GM21526 (cell line): ENCODE measurements around the gene EPHB4.
"Not testable (repeated sequence)": the region's sequence is repeated elsewhere in the genome, so short reads cannot be mapped to it uniquely, and the experiment has no call there.

Experiments
- ATAC-seq: cut with Tn5 transposase; IDR thresholded peaks from one replicate; pipeline ENCODE4 v1.9.1; 2021; ENCODE audit warnings: moderate library complexity; ENCODE audit not compliant: unreplicated experiment, low FRiP score

The EPHB4 gene

DNA sequence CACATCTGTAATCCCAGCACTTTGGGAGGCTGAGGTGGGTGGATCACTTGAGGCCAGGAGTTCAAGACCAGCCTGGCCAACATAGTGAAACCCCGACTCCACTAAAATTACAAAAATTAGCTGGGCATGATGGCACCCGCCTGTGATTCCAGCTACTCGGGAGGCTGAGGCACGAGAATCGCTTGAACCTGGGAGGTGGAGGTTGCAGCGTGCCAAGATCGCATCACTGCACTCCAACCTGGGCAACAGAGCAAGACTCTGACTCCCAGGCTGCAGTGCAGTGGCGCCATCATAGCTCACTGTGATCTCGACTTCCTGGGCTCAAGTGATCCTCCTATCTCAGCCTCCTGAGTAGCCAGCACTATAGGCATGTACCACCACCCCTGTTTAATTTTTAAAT lies 27.6 kb upstream of the EPHB4 start:
- not testable (repeated sequence) for ATAC-seq

DNA sequence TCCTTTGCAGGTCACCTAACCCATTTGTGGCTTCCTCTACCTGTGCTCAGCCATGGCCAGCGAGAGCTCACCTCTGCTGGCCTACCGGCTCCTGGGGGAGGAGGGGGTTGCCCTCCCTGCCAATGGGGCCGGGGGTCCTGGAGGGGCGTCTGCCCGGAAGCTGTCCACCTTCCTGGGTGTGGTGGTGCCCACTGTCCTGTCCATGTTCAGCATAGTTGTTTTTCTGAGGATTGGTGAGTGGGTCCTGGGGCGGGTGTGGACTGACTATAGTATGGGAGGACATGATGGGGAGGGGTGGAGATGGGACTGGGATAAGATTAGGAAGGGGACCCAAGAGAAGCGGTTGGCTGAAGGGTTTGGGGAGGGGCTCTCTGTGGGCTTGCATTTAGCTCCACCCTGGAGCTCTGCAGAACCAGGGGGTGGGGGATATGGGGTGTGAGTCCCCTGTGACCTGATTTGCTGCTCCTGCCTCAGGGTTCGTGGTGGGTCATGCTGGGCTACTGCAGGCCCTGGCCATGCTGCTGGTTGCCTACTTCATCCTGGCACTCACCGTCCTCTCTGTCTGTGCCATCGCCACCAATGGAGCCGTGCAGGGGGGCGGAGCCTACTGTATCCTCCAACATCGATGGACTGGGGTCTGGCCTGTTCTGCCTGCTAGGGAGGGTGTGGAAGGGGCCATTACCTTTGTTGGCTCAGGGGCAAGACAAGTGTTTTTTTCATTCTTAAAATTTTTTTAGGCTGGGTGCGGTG lies 27.0 kb upstream of the EPHB4 start:
- ATAC-seq, result no peak

DNA sequence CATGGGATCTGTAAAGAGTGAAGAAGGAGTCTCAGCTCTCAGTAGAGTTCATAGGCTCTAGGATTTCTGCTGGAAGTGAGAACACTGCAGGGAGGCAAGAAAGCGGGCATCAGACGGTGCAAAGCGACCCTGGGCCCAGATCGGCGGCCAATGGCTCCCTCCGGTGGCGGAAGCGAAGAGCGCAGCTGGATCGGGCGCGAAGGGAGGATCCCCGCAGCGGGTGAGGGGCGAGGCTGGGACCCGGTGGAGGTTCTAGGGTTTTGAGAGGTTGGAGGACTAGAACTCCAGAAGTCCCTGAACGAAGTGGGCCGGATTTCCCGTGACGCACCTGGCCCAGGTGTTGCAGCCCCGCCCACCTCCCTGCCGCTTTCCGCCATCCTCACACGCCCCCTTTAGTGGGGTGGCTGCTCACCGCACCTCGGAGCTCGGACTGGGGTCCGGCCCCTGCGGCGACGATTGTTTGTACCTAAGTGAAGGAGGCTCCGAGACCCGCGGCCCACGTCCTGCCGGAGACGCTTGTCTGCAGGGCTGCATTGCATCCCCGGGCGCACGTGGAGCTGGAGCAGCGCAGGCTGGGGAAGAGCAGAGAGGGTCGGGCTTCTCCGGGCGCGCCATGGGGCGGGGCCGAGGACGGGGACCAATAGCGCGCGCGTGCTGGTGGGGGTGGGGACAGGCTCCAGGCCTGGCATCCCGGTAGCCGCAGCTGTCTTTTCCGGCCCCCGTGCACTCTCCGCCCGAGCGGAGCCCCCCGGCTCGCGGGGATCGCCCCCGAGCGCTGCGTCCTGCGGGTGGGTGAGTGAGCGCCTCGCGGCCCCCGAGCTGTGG lies 24.9 kb upstream of the EPHB4 start, which contains the start of gene SLC12A9:
Gene SLC12A9 (plus strand): TSS at position 666 of the 825 bp plus-strand sequence. CDS start 1,485 bp downstream, outside the sequence.
- ATAC-seq, result peak; percentile 80

DNA sequence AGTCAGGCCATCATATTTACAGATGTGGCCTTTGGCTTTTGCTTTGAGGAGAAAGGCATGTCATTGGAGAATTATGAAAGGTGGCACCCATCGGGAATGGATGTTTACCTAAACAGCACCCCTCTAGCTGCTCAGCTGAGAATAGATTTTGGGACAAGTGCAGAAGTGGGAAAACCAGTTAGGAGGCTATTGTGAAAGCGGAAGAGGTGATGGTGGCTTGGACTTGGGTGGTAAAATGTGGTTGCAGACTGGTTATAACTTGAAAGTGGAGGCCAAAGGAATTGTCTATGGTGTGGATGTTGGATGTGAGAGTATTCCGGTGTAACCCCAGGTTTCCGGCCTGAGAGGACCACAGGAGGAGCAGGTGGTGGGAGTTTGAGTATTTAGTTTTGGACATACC lies 20.0 kb upstream of the EPHB4 start:
- ATAC-seq, result no peak

DNA sequence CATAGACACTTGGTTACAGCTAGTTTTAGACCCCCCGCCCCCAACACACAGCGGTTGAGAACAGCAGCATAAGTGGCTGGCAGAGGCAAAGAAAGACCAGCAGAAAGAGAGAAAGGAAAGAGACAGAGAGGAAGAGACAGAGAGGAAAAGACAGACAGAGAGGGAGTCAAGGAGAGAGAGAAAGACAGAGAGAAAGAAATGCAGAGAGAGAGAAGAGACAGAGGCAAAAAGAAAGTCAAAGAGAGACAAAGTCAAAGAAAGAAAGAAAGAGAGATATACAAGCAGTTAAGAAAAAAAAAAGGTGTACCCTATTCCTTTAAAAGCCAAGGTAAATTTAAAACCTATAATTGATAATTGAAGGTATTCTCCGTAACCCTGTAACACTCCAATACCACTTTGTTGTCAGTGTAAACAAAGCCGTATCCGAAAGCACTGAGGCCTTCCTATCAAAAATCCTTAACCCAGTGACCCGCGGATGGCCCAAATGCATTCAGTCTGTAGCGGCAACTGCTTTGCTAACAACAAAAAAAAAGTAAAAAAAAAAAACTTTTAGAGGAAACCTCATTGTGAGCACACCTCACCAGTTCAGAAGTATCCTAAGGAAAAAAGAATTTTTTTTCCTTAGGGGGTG lies 13.3 kb upstream of the EPHB4 start:
- no peak for ATAC-seq

DNA sequence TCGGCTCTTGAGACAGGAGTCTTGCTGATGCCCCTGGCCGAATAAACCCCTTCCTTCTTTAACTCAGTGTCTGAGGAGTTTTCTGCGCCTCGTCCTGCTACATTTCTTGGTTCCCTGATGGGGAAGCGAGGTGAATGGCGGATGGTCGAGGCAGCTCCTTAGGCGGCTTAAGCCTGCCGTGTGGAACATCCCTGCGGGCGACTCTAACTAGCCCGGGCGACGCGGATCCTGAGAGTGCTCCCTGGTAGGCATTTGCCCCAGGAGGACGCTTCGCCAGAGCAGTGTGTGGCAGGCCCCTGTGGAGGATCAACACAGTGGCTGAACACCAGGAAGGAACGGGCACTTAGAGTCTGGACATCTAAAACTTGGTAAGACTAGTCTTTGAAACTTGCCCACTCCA lies 12.0 kb upstream of the EPHB4 start:
- ATAC-seq, result no peak

DNA sequence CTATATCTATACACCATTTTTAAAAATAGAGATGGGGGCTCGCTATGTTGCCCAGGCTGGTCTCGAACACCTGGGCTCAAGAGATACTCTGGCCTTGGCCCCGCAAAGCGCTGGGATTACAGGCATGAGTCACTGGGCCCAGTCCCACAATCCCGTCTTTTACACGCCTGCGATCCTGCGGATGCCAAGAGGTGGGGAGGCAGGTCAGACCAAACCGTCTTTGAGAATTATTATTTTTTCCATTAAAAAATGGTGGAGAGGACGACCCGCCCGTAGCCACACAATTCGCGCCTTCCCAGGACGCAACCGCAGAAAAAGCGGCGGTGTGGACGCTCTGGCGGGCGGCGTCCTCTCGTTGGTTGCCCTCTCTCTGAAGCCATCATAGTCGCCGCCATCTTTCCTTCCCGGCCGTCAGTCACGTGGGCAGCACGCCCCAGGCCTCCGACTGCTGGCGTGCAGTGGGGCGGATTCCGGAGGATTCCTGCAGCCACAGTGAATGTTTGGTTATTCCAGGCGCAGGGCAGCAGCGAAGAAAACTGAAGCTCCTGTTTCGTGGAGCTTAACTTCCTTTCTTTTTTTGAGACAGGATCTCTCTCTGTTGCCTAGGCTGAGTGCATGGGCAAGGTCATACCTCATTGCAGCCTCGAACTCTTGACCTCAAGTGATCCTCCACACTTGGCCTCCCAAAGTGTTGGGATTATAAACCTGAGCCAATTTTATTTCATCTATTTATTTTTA lies 9.9 kb upstream of the EPHB4 start:
- ATAC-seq, result no peak

DNA sequence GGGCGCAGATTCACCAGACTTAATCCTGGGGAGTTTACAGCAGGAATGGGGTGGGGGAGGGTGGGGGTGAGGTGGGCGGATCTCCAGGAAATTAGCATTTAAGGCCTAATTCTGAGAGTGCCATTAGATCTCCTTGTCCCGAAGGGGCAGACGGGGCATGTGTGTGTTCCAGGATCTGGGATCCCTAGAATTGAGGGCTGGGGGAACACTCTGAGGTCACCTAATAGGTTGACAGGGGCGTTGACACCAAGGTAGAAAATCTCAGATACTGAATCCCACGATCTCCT lies 9.4 kb upstream of the EPHB4 start:
- no peak for ATAC-seq

DNA sequence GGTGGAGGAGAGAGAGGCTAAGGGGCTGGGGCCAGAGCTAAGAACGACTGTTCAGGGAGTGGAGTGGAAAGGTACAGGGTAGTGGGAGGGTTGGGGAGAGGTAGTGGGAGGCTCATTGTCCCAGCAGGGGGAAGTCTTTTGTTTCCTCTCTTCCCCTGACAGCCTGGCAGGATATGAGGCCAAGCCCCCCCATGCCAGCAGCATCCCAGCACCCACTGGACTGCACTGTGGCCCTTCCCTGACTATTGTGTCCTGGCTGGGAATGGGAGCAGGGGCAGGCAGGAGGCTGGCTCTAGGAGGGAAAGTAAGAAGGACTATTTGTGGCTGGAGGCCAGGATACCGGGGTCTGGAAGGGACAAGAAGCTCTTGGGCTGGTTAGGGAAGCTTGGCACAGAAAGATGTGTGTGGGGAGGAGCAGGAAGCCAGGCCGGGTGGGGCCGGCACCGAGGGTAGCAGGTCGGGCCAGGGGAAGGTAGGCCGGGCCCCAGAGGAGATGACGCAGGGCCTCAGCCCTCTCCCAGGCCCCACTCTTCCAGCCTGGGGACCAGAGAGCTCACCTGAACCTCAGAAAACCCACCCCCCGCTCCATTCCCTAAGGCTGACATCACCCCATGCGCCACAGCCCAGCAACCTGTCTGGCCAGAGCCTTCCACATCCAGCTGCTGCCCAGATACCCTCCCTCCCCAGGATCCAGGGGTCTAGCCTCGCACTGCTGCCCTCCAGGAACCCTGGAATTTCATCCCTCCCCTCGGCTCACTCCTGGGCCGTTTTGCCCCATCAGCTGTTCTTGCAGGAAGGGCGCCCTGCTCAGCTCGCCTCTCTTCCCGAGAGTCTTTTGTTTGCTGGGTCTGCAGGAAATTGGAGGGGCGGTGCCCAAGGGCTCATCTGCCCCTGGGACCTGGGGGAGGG lies 8.8 kb upstream of the EPHB4 start:
- ATAC-seq, result no peak

DNA sequence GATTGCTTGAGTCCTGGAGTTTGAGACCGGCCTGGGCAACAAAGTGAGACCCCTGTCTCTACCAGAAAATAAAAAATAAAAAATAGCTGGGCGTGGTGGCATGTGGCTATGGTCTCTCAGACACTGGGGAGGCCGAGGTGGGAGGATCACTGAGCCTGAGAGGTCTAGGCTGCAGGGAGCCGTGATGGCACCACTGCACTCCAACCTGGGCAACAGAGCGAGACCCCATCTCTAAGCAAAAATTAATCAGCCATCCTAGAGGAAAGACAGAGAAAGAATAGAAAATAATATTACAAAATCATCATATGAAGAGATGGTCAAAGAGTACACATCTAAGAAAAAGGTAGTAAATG lies 4.9 kb upstream of the EPHB4 start:
- no peak for ATAC-seq

DNA sequence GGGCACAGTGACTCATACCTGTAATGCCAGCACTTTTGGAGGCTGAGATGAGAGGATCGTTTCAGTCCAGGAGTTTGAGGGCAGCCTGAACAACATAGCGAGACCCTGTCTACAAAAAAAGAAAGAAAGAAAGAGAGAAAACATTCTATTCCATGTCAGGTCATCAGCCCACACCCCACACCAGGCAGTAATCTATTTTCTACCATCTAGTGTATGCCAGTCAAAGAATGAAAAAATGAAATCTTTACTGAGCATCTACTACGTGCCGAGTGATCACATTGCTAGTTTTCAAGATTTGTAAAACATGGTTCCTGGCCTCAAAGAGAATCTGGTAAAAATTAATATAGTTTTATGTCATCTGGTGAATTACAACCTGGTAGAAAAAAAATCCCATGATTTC lies 3.1 kb upstream of the EPHB4 start:
- no peak for ATAC-seq

DNA sequence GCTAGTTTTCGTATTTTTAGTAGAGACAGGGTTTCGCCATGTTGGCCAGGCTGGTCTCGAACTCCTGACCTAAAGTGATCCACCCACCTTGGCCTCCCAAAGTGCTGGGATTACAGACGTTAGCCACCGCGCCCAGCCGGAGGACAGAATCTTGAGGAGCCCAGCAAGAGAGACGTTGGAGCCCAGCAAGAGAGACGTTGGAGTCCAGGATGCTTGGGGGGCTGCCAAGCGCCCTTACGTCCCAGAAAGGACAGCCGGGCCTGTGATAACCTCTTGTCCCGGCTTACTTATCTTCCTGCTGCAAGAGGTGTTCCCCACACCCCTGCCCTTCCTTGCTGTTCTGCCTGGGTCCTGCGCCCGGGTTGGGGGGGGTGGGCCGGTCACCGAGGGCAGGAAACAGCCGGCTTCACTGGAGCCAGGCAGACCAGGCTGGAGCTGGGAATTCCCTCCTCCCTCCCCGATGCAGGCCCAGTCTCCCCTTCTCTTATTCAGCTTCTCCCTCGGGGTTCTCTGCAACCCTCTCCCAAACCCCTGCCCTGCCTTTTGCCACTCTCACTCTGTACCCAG lies 1.9 kb upstream of the EPHB4 start:
- ATAC-seq, result no peak

DNA sequence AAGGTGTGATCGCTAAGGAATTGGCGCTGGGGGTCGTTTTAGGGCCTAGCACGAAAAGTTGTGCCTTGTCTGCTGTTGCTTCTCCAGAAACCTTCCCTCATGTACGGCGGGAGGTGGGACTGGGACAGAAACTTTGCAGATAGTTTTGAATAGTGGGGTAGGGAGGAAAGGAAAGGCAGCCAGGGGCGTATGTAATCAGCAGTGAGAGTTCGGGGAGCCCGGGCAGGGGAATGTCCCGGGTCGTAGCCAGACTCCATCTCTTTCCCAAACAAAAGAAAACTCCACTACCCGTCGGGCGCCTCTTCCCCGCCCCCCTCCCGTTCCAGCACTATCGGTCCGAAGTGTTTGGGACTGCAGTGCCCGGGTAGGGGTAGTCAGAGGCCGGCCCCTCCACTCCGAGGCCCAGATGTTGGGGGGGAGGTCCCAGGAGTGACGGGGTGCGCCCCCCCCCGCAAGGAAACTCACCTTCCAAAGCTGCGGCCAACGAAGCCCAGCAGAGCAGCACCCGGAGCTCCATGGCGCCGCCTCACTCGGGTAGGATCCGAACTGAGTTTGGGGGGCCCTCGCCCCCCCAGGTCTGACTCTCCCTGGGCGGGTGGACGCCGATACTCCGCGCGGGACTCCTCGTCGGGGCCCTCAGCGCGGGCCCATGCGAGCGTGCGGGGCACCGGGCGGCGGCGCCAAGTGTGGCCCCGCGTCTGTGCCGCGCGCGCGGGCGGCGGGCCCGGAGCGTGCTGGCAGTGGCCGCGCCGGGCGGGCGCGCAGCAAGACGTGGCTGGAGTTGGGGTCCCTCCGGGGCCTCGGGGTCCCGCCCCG lies 601 bp downstream of the EPHB4 start:
- ATAC-seq, result no peak

DNA sequence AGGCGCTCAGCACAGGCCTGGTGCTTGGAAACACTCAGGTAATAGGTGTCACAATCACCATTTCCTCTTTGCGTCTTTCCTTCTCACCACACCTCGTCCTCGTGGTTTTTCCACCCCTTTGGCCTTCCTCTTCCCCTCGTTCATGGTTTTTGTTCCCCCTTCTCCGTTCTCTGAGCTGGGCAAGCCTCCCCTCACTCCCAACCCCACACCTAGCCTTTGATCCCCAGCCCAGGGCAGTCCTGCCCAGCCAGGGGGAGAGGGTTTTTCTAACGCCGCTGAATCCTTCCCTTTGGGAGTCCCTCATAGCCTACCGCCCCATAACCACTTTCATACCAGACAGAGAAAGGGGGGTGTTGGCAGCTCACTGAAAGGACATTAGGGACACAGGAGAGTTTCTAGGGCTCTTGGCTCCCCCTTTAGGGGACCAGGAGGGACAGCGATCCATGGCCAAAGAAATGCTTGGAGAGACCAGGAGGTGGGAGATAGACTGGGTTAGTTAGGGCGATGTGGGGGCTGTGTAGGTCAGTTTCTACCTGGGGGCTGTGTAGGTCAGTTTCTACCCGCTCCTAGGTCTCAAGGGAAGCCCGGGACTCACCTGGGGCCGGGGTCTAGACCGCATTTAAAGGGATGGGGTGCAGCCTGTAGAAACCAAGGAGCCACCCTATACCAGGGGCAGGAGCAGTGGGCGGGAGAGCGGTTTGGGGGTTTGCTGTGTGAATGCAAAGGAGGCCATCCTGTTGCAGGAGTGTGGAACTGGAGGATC lies 1.4 kb downstream of the EPHB4 start:
- no peak for ATAC-seq

DNA sequence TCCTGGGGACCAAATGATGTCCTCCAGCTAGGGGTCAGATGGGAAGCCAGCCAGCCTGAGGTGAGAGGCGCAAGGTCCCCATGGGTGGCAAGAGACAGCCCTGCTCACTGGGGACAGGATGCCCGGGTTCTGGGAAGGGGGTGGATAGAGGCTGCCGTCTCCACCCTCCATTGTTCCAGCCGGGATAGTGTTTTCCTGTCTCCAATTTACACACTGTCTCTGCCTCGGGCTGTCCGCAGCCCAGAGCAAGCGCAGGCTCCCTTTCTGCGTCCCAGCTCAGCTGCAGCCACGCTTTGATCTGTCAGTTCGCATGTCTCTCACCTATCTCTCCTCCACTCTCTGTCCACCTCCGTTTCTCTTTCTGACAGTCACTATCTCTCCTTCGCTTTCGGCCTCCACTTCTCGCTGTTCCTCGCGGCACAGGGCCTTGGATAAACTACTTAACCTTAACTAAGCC lies 2.1 kb downstream of the EPHB4 start:
- no peak for ATAC-seq

DNA sequence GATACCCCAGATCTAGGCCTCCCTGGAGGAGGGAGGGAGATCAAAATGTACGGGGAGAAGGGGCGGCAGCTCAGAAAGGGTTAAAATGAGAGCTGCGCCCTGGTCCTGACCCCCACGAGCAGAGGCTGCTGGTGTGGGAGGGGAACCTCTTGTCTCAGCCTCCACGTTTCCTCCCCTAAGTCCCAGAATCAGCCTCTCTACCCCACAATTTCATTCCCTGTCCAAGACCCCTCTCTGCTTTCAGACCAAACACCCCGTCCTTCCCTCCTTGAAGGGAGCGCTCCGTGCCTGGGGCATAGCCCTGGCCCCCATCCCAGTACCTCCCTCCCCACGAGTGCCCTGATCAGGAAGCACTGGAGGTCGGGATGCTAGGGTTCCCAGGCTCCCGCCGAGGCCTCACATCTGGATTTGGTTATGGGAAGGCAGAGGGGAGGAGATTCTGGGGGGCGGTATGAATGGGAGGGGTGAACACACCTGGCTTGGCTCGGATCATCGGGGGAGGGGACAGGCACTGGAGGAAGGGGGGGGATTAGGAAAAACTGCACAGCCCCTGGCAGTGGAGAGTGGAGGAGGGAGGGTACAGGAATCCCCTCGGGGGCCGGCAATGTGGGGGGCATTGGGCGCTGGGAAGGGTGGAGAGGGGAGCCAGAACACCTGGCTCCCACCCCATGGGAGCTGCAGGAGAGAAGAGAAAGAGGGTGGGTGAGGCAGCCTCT lies 2.7 kb downstream of the EPHB4 start:
- ATAC-seq, result no peak

DNA sequence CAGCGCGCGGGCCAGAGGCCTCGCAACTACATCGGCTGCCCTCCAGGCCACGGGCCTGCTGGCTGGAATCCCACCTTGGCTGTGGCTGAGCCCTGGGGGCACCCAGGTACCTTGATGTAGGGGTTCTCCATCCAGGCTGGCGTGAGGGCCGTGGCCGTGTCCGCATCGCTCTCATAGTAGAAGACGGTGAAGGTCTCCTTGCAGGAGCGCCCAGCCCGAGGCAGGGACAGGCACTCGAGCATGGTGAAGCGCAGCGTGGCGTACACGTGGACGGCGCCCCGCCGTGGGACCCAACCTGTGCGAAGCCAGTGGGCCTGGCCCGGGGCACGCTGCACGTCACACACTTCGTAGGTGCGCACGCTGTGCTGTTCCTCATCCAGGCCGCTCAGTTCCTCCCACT lies 3.8 kb downstream of the EPHB4 start:
- no peak for ATAC-seq
